A549 (cell line): ENCODE results near the gene OR4C13. TPM values are rescaled to one million over a fixed set of nuclear protein-coding genes. Genes with fewer than 3 reads are reported as not detected.
A peak's percentile ranks its signal among the peaks of the same experiment; 100 is the strongest.
"Not testable (repeated sequence)": the region's sequence is repeated elsewhere in the genome, so short reads cannot be mapped to it uniquely, and the experiment has no call there.

Experiments used
- ATAC-seq, 2 experiments: fragments of 200-7000 bp in 1 of 2; fragments of >200 bp in 1 of 2; cut with Nextera tagmentation in 1 of 2; cut with Tn5 transposase in 1 of 2; 3 replicates each; pipeline versions ENCODE4 v1.8.0 to v1.9.1; 2018 to 2020; ENCODE audit warnings: mild to moderate bottlenecking in 1 of 2, moderate library complexity in 1 of 2
- CTCF ChIA-PET: fragments of 300-600 bp; sonication (Branson Sonifier 250); formaldehyde crosslinking; extraction: SDS; loops from one replicate; lab custom pipeline; 2021; ENCODE audit warnings: antibody characterized with exemption, inconsistent platforms; lab: Yijun Ruan, JAX
- POLR2A ChIA-PET: fragments of 350-600 bp; formaldehyde crosslinking; extraction: SDS; loops from one replicate; lab custom pipeline; 2021; ENCODE audit warnings: antibody characterized with exemption, inconsistent platforms; lab: Yijun Ruan, JAX
- DNase-seq, 2 experiments: peaks; one replicate each; pipeline versions ENCODE4 v3.0.0 to v3.0.0-alpha.2; 2011 to 2016; ENCODE audit warnings: low read depth in 1 of 2, low spot score in 1 of 2
- FAIRE-seq: peaks from 2 replicates; lab custom pipeline; 2011; peaks lifted over from hg19 to GRCh38; lab: Jason Lieb, UNC
- H3K27ac ChIP-seq, 2 experiments: fragments of >200 bp; sonication (Bioruptor Twin); formaldehyde crosslinking; 3 replicates each; pipeline ENCODE4 v1.5.1; 2016 to 2017
- H3K4me1 ChIP-seq: fragments of >200 bp; sonication (Bioruptor Twin); formaldehyde crosslinking; 3 replicates; pipeline ENCODE4 v1.6.1; 2016
- H3K4me2 ChIP-seq: fragments of >200 bp; sonication (Bioruptor Twin); formaldehyde crosslinking; 3 replicates; pipeline ENCODE4 v1.6.1; 2016
- H3K4me3 ChIP-seq: fragments of >200 bp; sonication (Bioruptor Twin); formaldehyde crosslinking; 3 replicates; pipeline ENCODE4 v1.5.1; 2016
- H3K9me3 ChIP-seq: fragments of >200 bp; sonication (Bioruptor Twin); formaldehyde crosslinking; 3 replicates; pipeline ENCODE4 v1.6.1; 2016
- CBX2 ChIP-seq: fragments of 200-600 bp; sonication (generic); IDR thresholded peaks from 2 replicates; pipeline ENCODE4 v1.6.1; 2016; ENCODE audit warnings: low read depth, mild to moderate bottlenecking, borderline replicate concordance
- CEBPB ChIP-seq, 2 experiments: fragments of >200 bp in 1 of 2; sonication (Bioruptor Twin) in 1 of 2; formaldehyde crosslinking in 1 of 2; IDR thresholded peaks; 2 replicates each; pipeline ENCODE4 v1.6.1; 2012 to 2016
- CHD2 ChIP-seq: fragments of 150-350 bp; IDR thresholded peaks from 2 replicates; pipeline ENCODE4 v1.6.1; 2014; ENCODE audit warnings: low read length; ENCODE audit not compliant: partially characterized antibody
- CHD4 ChIP-seq: fragments of 200-600 bp; sonication (generic); IDR thresholded peaks from 2 replicates; pipeline ENCODE4 v1.6.1; 2016; ENCODE audit warnings: antibody characterized with exemption, mild to moderate bottlenecking, borderline replicate concordance
- EHMT2 ChIP-seq: fragments of 200-600 bp; sonication (generic); IDR thresholded peaks from 2 replicates; pipeline ENCODE4 v1.6.1; 2016; ENCODE audit warnings: antibody characterized with exemption, low read depth, mild to moderate bottlenecking, moderate library complexity
- FOSL2 ChIP-seq, 2 experiments: fragments of 450-650 bp in 1 of 2; fragments of >200 bp in 1 of 2; sonication (Bioruptor Twin) in 1 of 2; formaldehyde crosslinking; IDR thresholded peaks; 2 replicates each; pipeline versions ENCODE4 v1.5.0 to v1.6.1; 2016 to 2020; ENCODE audit warnings: mild to moderate bottlenecking in 1 of 2, moderate library complexity in 1 of 2
- HEYL ChIP-seq: fragments of 250-450 bp; sonication (Bioruptor Pico); IDR thresholded peaks from 2 replicates; pipeline ENCODE4 v1.8.0; 2021; ENCODE audit warnings: mild to moderate bottlenecking, moderate library complexity
- JUNB ChIP-seq: fragments of >200 bp; sonication (Bioruptor Twin); formaldehyde crosslinking; IDR thresholded peaks from 2 replicates; pipeline ENCODE4 v1.6.1; 2016
- MAFK ChIP-seq: fragments of 450-650 bp; IDR thresholded peaks from 2 replicates; pipeline ENCODE4 v1.6.1; 2014; ENCODE audit not compliant: partially characterized antibody
- NR3C1 ChIP-seq: fragments of >200 bp; sonication (Bioruptor Twin); formaldehyde crosslinking; IDR thresholded peaks from 3 replicates; pipeline ENCODE4 v1.6.1; 2017
- PHF8 ChIP-seq: fragments of 200-600 bp; sonication (generic); IDR thresholded peaks from 2 replicates; pipeline ENCODE4 v1.6.1; 2016; ENCODE audit warnings: low read depth, mild to moderate bottlenecking, antibody characterized with exemption, moderate library complexity, borderline replicate concordance
- POLR2AphosphoS2 ChIP-seq: conservative IDR thresholded peaks from 2 replicates; pipeline ENCODE4 v1.6.1; 2012; ENCODE audit warnings: low read length, improper control_type of control experiment, inconsistent platforms
- RFX5 ChIP-seq: fragments of 450-650 bp; IDR thresholded peaks from 2 replicates; pipeline ENCODE4 v1.7.1; 2014; ENCODE audit warnings: antibody characterized with exemption, mild to moderate bottlenecking, moderate library complexity
- SREBF2 ChIP-seq: fragments of 450-650 bp; IDR thresholded peaks from 2 replicates; pipeline ENCODE4 v1.6.1; 2014; ENCODE audit warnings: mild to moderate bottlenecking, moderate library complexity
- ZC3H11A ChIP-seq: fragments of 450-650 bp; IDR thresholded peaks from 2 replicates; pipeline ENCODE4 v1.6.1; 2014; ENCODE audit warnings: antibody characterized with exemption, mild to moderate bottlenecking
- ZNF302 ChIP-seq: fragments of 250-450 bp; sonication (Bioruptor Pico); IDR thresholded peaks from 2 replicates; pipeline ENCODE4 v1.9.0; 2021; ENCODE audit warnings: inconsistent platforms, mild to moderate bottlenecking, moderate library complexity
- WGBS: methylation state at CpG from one replicate; pipeline ENCODE4 v1.1.6; 2017; ENCODE audit errors: missing lambda C conversion rate; 5-methylcytosine and 5-hydroxymethylcytosine counted together
- polyA minus RNA-seq: library from RNA; depleted of rRNA, polyadenylated mRNA; stranded (reverse); fragments of >200 nt; gene quantifications from 2 replicates; pipeline ENCODE4 v1.2.3, GENCODE V29; 2011; rRNA and poly(A)+ RNA removed
- polyA plus RNA-seq, 4 experiments: library from polyadenylated mRNA; depleted of rRNA in 3 of 4; stranded (reverse); fragments of >200 nt; fragmentation: RNase III in 1 of 4; extraction: RNeasy Plus Mini Kit Qiagen cat#74134 plus additional on column Dnase treatment in 1 of 4; gene quantifications; 2 replicates in 3 of 4; 3 replicates in 1 of 4; pipeline ENCODE4 v1.2.3, GENCODE V29; 2011 to 2017
- TF ChIP-seq, protein P1 (sequence below): fragments of >200 bp; sonication (Bioruptor Twin); formaldehyde crosslinking; IDR thresholded peaks from 3 replicates; pipeline ENCODE4 v1.5.1; 2016

OR4C13 gene
- not detected in 2 replicates for polyA plus RNA-seq (2011; rRNA removed)
- not detected in 2 replicates for polyA plus RNA-seq (2012; cell fraction: cytosol; rRNA removed)
- not detected in 2 replicates for polyA plus RNA-seq (2012; cell fraction: nucleus; rRNA removed)
- polyA plus RNA-seq (2017; fragmentation: RNase III; extraction: RNeasy Plus Mini Kit Qiagen cat#74134 plus additional on column Dnase treatment): not detected in 3 replicates
- polyA minus RNA-seq: not detected in 2 replicates

DNA sequence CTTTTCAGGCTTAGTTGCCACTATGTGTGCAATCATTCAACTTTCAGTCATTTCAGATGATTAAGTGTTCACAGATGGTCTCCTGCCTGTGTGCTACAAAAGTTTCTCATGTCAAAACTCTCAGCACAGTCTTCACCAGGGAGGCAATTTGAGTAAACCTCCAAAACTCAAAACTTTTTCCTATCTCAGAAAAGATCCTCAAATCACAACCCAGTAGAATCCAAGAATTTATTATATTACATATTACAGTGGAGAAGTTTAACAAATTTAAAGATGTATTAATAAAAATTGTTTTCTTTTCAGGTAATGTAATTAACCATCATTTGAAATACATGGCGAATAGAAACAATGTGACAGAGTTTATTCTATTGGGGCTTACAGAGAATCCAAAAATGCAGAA lies at the start of gene OR4C13:
TSS of gene OR4C13 (plus strand) at position 301 of the 400 bp plus-strand sequence. CDS start at position 333, 32 bp downstream.
- ChIA-PET POLR2A (no interaction called here), CTCF (no interaction called here)
- 3% methylated on average over 1 of the region's 1 CpG for WGBS
- H3K9me3 ChIP-seq: no peaks in the 10 kb centered on the region
- H3K27ac ChIP-seq: no peak within 1 kb of the TSS
- DNase-seq: no peak
- H3K4me1 ChIP-seq: no peaks in the 10 kb centered on the region
- no peak for ATAC-seq
- no peak for TF ChIP-seq CEBPB (IDR thresholded peaks at IDR 0.05)
- TF ChIP-seq CHD4: no peak
- no peak for TF ChIP-seq EHMT2
- no peak for TF ChIP-seq POLR2AphosphoS2
- TF ChIP-seq, protein P1, sequence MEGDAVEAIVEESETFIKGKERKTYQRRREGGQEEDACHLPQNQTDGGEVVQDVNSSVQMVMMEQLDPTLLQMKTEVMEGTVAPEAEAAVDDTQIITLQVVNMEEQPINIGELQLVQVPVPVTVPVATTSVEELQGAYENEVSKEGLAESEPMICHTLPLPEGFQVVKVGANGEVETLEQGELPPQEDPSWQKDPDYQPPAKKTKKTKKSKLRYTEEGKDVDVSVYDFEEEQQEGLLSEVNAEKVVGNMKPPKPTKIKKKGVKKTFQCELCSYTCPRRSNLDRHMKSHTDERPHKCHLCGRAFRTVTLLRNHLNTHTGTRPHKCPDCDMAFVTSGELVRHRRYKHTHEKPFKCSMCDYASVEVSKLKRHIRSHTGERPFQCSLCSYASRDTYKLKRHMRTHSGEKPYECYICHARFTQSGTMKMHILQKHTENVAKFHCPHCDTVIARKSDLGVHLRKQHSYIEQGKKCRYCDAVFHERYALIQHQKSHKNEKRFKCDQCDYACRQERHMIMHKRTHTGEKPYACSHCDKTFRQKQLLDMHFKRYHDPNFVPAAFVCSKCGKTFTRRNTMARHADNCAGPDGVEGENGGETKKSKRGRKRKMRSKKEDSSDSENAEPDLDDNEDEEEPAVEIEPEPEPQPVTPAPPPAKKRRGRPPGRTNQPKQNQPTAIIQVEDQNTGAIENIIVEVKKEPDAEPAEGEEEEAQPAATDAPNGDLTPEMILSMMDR: no peak
- TF ChIP-seq HEYL (CRISPR knock-in tag): no peak
- no peak for TF ChIP-seq CHD2
- TF ChIP-seq RFX5: no peak
- no peak for TF ChIP-seq FOSL2 (IDR thresholded peaks at IDR 0.05)
- TF ChIP-seq FOSL2 (CRISPR knock-in tag; IDR thresholded peaks at IDR 0.05): no peak
- no peak for TF ChIP-seq MAFK
- no peak for TF ChIP-seq ZC3H11A
- no peak for TF ChIP-seq ZNF302 (CRISPR knock-in tag)
- TF ChIP-seq JUNB: no peak
- TF ChIP-seq CBX2: no peak
- TF ChIP-seq NR3C1: no peak
- no peak for TF ChIP-seq PHF8
- no peak for TF ChIP-seq SREBF2
- no peak within 1 kb of the TSS for H3K4me3 ChIP-seq
- no peak for FAIRE-seq
- H3K4me2 ChIP-seq: no peak within 1 kb of the TSS

DNA sequence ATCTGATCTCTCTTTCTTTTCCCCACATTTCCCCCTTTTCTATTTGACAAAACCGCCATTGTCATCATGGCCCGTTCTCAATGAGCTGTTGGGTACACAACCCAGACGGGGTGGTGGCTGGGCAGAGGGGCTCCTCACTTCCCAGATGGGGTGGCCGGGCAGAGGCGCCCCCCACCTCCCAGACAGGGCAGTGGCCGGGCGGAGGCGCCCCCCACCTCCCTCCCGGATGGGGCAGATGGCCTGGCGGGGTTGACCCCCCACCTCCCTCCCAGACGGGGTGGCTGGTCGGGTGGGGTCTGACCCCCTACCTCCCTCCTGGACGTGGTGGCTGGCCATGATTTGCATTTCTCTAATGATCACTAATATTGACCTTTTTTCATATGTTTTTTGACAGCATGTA lies 40.7 kb upstream of the OR4C13 start:
- H3K27ac ChIP-seq, DNase-seq, FAIRE-seq, CTCF ChIA-PET, H3K9me3 ChIP-seq, H3K4me3 ChIP-seq, H3K4me1 ChIP-seq, H3K4me2 ChIP-seq, ATAC-seq, POLR2A ChIA-PET: not testable (repeated sequence)
- 13% methylated on average over 4 of the region's 13 CpGs for whole genome bisulfite sequencing

DNA sequence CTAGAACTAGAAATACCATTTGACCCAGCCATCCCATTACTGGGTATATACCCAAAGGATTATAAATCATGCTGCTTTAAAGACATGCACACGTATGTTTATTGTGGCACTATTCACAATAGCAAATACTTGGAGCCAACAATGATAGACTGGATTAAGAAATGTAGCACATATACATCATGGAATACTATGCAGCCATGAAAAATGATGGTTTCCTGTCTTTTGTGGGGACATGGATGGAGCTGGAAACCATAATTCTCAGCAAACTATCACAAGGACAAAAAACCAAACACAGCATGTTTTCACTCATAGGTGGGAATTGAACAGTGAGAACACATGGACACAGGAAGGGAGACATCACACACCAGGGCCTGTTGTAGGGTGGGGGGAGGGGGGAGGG lies 3.5 kb upstream of the OR4C13 start:
- FAIRE-seq, H3K27ac ChIP-seq, H3K4me3 ChIP-seq, ATAC-seq, H3K4me1 ChIP-seq, DNase-seq, H3K9me3 ChIP-seq, POLR2A ChIA-PET, CTCF ChIA-PET, H3K4me2 ChIP-seq: not testable (repeated sequence)
- WGBS: 0% methylated on average over 1 of the region's 1 CpG

DNA sequence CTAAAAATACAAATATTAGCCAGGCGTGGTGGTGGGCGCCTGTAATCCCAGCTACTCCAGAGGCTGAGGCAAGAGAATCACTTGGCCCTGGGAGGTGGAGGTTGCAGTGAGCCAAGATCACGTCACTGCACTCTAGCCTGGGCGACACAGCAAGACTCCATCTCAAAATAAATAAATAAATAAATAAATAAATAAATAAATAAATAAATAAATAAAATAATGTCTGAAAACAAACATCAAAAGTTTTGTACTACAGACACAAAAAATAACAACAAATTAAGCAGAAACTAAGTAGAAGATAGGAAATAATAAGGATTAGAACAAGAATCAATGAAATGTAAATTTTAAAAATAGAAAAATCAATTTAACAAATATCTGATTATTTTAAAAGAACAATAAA lies 21.2 kb downstream of the OR4C13 start:
- POLR2A ChIA-PET, DNase-seq, H3K4me2 ChIP-seq, ATAC-seq, FAIRE-seq, H3K4me3 ChIP-seq, H3K27ac ChIP-seq, H3K4me1 ChIP-seq, H3K9me3 ChIP-seq: not testable (repeated sequence)
- CTCF ChIA-PET: interaction anchor here (1.2 kb wide), 1 partner anchor 10 kb away, joined by 3 read pairs; no protein-coding TSS in a partner anchor
- peak; percentile 46 for TF ChIP-seq ZC3H11A
- 15% methylated on average over 4 of the region's 4 CpGs for WGBS

DNA sequence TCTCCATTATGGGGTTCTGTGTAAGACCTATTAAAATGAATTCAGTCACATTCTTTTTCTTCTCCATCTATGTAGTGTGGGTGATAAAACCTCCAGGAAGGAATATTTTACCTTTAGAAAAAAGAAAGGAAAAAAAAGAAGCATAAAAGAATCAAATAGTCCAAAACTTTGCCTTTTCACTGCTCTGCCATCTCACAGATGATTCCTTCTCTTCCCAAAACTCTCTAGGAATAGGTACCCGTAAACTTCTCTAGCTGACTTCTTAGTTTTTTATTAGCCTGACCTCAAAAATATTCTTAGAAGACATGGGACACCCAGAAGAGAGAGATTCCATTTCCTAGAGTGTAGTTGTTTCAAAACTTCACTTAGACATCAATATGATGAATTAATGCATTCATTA lies 30.2 kb downstream of the OR4C13 start, which contains the start of gene OR4C12:
TSS of gene OR4C12 (minus strand) at position 101 of the 400 bp plus-strand sequence. CDS start at position 67, 34 bp downstream.
- H3K27ac ChIP-seq, H3K4me1 ChIP-seq, POLR2A ChIA-PET, CTCF ChIA-PET, H3K4me2 ChIP-seq, DNase-seq, H3K9me3 ChIP-seq, FAIRE-seq, H3K4me3 ChIP-seq, ATAC-seq: not testable (repeated sequence)
- WGBS: 0% methylated on average over 1 of the region's 1 CpG
